Measurements from ENCODE around the gene AATK.

AATK gene

DNA sequence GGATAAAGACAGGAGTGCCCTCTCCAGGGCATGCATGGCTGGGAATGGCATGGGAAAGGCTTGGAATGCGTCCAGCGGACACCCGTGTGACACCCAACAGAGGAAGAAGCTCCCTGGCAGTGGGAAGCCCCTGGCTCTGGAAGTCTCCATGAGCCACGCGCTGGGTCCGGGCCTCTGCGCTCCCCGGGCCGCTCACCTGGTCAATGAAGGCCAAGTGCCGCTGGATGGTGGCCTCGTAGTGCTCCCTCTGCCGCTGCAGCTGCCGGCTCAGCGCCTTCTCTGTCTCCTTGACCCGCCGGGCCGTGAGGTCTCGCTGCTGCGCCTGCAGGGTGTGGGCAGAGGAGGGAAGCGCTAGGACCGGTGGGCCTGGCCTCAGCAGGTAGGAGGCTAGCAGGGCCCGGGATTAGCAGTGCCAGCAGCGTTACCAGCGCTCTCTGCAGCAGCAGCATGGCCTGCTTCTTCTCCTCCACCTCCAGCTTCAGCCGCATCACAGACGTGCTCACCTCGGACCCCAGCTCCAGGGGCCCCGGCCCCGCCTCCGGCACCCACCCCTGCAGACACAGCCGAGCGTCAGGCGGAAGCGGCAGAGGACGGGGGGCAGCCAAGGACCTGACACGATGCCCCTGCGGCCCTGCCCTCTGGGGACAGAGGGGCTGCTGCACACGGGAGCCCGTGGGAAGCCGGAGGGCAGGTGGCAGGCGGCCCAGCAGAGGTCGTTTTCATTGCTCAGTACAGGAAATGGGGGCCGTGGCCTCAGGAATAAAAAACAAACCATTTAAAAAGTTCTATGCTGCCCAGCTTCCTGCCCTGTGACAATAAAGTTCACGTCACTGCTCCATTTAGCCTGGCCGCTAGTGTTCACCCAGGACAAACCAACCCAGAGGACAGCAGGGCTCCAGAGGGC lies 30.7 kb upstream of the AATK start:
- peak; percentile 26 for DNase-seq (ENCODE audit: low spot score)

GRCh38 chr17:81195941-81196495 lies 30.0 kb upstream of the AATK start:
- DNase-seq (ENCODE audit: low spot score): no peak

GRCh38 chr17:81194941-81195901 lies 29.2 kb upstream of the AATK start:
- no peak for DNase-seq (ENCODE audit: low spot score)

- no peak for DNase-seq (ENCODE audit: low spot score)
Observed at GRCh38 chr17:81194225-81194760, 28.3 kb upstream of the AATK start.

DNA sequence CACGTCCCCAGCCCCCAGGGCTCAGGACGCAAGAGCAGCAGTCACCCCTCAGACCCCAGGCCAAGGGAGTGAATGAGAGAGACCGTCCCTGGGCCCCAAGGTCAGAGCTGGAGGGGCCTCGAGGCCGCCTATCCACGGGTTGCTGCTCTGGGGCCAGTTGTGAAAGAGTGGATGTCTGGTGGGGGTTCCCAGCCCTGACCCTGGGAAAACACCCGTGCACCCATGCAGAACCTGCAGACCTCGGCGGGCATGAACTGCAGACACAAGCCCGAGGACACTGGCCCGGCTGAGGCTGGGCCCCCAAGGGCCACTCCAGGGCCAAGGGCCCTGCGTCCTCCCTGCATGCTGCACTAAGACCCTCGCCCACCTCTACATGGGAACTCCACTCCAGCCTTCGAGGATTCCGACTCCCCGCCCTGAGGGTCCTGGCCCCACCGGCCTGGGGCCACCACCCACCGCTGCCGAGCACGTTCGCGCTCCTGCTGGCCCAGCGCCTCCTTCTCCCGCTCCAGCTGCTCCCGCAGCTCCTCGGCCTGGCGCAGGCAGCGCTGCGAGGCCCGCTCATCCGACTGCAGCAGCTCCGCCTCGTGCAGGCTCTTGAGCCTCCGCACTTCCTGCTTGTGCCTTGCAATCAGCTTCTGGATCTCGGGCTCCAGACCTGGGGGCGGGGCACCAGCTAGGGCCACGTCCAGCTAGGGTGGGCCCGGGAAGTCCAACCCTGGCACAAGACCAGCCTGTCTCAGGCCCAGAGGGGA lies 27.6 kb upstream of the AATK start:
- DNase-seq (ENCODE audit: low spot score): no peak

DNA sequence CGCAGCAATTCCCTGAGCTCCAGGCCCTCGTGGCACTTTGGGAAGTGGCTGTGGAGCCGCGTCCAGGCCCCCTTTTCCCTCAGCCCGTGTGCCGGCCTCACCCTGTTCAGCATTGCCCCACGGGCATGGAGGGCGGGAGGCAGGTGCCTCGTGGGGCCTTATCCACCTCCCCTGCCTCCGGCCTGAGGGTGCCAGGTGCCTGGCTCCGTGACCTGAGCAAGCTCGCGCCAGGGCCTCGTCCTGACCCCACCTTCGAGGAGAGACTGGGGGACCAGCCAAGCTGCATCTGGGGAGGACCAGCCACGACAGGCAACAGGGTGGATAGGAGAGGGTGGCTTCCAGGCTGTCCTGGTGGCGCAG lies 27.0 kb upstream of the AATK start:
- no peak for DNase-seq (ENCODE audit: low spot score)

- DNase-seq (ENCODE audit: low spot score): no peak
Observed at GRCh38 chr17:81192386-81193050, 26.5 kb upstream of the AATK start.

GRCh38 chr17:81191646-81192045 lies 25.6 kb upstream of the AATK start:
- DNase-seq (ENCODE audit: low spot score): no peak

DNA sequence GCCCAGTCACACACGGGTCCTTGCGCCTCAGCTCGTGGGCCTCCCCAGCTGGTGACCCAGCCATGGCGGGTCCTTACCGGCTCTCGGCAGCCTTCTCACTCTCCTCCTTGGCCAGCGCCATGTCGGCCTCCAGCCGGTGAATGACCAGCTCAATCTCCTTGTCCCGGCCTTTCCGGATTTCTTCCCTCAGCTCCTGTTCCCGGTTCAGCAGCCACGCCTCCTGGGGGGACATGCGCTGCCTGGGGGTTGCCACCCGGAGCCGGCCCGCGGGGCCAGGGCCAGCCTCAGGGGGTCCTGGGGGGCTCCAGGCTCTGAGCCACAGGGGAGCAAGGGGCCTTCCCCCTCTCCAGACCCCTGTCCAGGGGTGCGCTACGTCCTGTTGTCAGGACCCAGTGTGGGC lies 25.1 kb upstream of the AATK start:
- no peak for DNase-seq (ENCODE audit: low spot score)

DNA sequence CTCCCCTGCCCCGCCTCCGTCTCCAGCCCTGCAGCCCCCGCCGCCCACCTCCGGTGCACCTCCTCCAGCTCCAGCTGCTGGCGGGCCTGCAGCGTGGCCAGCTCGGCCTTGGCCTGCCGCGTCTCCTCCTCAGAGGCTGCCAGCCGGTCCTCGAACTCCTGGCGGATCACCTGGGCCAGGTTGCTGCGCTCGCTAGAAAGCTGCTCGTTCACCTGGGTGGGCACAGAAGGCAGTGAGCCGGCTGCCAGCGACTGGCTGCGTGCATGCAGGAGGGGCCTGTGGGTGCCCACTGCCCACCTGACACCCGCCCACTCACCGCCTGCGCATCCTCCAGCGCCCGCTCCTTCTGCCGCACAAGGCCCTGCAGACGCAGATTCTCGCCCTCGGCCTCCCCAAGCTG lies 24.6 kb upstream of the AATK start:
- DNase-seq (ENCODE audit: low spot score): no peak

DNA sequence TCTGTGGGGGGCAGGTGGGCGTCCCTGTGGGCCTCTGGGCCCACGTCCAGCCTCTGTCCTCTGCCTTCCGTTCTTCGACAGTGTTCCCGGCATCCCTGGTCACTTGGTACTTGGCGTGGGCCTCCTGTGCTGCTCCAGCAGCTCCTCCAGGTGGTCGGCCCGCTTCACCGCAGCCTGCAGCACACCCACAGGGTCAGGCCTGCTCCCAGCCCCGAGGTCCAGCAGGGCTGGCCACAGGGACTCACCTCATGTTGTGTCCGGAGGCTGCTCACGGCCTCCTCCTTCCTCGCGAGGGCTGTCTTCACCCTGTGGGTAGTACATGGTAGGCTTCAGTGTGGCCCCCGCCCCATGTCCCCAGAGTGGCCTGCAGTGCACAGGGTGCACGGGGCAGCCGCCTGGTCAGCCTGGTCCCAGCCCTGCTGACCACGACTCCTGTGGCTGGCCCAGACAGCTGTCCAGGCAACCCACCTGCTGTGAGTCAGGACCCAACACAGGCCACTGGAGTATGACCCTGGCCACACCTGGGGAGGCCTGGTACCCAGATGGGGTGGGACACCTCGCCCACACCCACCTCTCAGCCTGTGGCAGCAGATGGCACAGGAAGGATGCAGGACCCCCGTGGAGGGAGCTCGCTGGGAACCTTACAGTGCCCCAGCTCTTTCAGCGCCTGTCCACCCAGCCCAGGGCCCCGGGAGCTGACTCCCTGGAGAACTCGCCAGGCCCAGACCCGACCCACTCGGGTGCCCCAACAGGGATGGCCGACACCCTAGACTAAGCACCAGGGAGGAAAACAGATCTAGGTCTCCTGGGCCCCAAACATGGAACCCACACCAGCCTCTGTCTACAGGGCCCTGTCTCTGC lies 23.9 kb upstream of the AATK start:
- DNase-seq (ENCODE audit: low spot score): no peak

DNA sequence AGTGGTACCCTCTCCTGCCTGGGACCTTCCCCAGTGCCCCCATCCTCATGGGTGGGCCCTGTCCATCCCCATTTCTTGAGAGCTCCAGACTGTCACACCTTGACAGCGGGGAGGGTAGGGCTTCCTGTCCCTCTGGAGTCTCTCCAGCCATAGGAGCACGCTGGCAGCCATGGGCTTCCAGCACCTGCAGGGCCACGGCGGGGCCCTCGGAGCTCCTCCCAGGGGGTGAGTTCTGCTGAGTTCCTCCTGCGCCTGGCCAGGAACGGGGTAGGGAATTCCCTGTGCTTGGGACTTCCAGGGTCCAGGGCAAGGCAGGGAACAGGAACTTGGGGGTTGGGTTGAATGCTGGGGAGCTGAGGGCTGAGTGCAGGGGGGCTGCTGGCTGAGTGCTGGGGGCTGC lies 23.0 kb upstream of the AATK start:
- no peak for DNase-seq (ENCODE audit: low spot score)

DNA sequence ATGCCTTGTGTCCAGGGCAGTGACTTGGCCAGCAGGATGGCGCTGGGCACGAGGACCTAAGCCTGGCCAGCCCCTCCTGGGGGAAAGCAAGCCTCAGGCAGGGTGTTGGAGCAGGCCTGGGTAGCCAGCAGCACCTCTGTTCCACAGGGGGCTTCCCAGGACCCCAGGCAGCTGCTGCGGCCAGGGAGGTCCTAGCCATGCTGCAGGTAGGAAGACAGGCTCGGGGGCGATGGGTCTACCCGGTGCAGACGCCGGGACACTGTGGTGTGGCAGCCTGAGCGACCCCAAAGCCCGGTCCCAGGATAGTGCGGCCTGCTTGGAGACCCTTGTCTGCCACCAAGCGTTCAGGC lies 22.4 kb upstream of the AATK start:
- no peak for DNase-seq (ENCODE audit: low spot score)

DNA sequence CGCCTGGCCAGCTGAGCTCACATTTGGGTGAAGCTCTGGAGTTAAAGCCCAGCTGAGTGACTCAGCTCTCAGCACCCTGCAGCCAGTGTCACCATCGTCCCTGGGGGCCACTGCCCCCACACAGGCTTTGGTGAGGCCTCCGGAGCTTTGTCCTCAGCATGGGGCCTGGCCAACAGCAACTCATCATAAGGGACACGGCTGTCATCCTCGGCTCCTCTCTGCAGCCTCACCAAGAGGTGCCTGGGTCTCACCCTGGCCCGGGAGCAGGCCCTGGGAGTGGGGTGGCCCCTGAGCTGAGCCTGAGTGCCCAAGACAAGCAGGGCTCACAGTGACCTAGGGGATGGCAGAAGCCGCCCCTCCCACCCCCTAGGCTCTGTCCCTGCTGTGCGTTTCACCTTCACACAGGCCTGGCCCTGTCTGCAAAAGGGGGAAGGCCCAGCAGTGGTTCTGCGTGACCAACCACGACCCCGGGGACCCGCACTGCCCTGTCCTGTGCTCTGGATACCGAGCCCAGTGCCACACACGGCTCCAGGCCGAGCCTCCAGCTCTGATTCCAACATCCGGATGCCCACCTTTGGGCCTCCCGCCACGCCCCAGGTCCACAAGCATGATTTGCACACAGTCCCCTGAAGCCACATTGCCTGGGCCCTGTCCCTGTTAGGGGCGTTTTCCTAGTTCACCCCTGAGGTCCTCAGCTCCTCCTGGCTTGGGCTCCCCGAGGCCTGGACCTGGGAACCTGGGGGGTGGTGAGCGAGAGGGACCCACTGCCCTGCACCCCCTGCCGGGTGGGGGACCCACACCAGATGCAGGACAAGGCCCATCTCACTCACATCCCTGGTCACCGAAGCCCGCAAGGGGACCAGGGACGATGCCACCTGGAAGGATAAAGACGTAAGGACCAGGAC lies 21.8 kb upstream of the AATK start:
- no peak for DNase-seq (ENCODE audit: low spot score)

DNA sequence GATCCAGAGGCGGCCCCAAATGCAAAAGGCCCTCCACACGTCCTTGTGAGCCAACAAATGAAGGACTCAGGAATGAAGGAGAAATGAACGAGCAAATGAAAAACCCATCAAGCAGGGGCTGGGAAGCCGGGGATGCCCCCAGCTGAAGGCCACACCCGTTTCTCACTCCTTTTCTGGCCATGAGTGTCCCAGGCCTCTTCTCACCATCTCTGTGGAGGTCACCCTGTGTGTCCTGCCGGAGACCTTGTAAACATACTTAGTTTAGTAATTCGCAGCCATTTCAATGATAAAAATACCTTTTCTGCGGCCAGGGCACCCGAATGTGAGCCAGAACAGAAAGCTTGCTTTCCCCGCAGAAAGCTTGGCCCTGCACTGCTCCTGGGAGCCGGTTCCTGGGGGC lies 21.1 kb upstream of the AATK start:
- no peak for DNase-seq (ENCODE audit: low spot score)

DNA sequence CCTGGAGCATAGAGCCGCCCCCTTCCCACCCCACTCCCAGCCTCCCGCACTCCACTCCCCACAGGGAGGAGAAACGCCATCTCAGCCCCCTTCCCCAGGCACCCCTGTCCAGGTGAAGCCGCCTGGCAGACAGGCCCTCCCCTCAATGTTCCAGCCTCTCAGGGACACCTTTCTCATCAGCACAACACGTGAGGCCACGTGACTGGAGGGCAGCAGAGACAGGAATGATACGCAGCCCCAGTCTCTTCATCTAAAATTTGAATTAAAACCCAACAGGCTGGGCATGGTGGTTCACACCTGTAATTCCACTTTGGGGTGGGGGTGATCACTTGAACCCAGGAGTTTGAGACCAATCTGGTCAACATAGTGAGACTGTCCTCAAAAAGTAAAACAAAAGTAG lies 20.2 kb upstream of the AATK start:
- no peak for DNase-seq (ENCODE audit: low spot score)

DNA sequence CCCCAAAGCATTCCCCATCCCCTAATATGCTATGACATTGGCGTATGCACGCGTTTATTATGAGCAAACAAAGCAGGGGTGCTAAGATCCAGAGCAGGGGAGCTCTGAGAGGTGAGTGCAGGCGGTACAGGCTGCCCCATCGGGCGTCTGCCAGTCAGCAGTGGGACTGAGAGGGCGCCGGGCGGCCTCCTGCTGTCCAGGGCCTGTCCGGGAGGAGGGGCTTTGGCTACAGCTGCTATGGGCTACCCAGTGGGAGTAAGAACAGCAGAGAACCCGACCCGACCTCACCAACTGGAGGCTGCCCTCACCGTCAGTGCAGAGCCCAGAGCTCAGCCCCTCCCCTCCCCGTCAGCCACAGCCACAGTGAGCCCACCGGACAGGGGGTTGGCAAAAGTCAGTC lies 18.5 kb upstream of the AATK start:
- no peak for DNase-seq (ENCODE audit: low spot score)

DNA sequence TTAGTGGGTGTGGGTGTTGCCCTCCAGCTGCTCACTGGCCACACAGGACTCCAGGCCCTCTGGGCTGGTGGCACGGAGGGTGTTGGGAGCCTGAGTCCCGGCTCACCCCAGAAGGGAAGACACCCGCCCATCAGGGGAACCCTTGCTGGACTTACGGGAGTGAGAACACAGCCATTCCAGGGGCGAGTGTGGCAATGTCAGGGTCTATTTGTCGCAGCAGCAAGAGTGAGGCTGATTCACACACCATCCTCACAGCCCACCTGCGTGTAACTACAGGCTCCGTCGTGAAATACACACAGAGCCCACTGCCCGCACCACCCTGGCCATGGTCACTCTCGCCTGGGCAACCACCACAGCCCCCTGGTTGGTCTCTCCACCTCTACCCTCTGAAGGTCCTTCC lies 17.8 kb upstream of the AATK start:
- DNase-seq (ENCODE audit: low spot score): no peak

DNA sequence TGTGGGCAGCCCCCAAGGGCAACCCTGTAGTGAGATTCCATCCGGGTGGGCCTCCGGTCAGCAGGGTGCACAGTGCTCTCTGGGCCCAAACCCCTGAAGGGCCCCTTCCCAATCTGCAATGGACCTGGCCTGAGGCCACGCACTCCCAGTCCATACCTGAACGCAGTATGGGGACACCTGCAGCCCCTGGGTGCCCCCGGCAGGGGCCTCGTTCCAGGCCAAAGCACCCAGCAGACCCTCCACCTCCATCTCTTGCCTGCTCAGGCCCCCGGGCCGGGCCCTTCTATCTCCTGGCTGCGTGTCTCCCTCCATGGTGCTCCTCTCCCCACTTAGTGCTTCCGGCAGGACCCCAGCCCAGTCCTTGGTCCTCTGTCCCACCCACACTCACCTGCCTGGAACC lies 17.3 kb upstream of the AATK start:
- no peak for DNase-seq (ENCODE audit: low spot score)
